Right renal pelvis (tissue), 4 donors: Measurements from ENCODE around the gene TMEM217. TPM values are rescaled to one million over a fixed set of nuclear protein-coding genes. Genes with fewer than 3 reads are reported as not detected.

Experiments
- DNase-seq, 4 donors: peaks; one replicate each; pipeline ENCODE4 v3.0.0-alpha.2; 2013; ENCODE audit warnings: low read depth in 4 of 4, low spot score in 3 of 4, missing footprints in 1 of 4
- polyA plus RNA-seq, 4 donors: library from polyadenylated mRNA; unstranded; fragments of 120-200 nt; gene quantifications; one replicate each; pipeline ENCODE4 v1.2.1, GENCODE V29; 2013; ENCODE audit not compliant: insufficient read length in 4 of 4

Gene TMEM217
- polyA plus RNA-seq, 4 donors: 1.1 to 2.2 (median 1.6) TPM

DNA sequence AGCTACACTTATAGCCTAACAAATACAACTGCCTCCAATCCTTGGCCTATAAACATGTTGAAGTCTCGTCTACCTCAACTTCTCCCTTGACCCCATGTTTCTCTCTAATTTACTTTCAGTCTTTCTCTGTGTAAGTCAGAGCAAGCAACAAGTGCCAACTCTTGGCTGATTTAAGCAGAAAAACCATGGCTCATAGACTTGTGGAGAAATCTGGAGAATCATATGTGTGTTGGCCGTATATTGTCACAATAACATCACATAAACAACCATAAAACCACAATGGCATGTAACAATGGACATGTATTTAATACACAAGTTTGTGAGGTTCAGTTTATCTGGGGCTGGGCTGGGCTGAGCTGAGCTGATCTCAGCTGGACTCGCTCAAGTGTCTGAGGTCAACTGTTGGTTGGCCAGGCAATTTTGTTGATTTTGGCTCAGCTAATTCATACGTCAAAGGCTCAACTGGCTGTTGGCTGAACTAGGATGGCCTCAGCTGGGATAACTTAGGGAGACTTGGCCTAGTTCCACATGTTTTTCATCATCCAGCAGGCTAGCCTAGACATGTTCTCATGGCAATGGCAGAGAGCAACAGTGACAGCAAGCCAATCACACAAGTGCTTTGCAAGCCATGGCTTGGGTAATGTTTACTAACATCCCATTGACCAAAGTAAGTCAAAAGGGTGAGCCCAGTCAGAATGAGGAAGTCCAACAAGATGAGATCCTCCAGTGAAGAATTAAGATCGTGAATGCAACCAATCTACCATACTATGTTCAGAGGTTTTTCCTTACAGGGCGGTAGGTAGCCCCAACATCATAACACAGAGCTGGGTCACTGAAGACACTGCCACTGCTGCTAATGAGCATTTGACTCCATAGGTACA is 13.3 kb downstream of the TMEM217 start:
- peak; percentile 85 to 91 (median 87) for DNase-seq

DNA sequence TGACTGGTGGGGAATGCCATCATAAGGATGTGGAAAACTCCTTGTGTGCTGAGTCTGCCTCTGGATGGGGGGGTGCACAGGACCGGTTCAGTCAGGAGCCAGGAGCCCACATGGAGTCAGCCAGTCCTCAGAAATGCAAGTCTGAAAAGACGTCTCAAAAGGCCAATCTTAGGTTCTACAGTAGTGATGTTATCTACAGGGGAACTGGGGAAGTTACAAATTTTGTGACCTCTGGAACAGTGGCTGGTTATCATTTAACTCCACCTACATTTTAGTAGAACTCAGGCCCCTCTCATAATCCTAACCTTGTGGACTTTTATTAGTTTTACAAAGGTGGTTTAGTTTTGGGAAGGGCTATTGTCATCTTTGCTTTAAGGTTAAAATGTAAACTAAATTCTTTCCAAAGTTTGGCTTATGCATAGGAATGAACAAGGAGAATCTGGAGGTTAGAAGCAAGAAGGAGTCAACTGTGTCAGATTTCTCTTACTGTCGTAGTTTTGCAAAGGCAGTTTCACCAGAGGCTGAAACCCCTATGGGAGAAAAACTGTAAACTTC is 14.1 kb downstream of the TMEM217 start:
- no peak for DNase-seq

GRCh38 chr6:37243131-37243815 is 14.7 kb downstream of the TMEM217 start:
- DNase-seq: no peak

DNA sequence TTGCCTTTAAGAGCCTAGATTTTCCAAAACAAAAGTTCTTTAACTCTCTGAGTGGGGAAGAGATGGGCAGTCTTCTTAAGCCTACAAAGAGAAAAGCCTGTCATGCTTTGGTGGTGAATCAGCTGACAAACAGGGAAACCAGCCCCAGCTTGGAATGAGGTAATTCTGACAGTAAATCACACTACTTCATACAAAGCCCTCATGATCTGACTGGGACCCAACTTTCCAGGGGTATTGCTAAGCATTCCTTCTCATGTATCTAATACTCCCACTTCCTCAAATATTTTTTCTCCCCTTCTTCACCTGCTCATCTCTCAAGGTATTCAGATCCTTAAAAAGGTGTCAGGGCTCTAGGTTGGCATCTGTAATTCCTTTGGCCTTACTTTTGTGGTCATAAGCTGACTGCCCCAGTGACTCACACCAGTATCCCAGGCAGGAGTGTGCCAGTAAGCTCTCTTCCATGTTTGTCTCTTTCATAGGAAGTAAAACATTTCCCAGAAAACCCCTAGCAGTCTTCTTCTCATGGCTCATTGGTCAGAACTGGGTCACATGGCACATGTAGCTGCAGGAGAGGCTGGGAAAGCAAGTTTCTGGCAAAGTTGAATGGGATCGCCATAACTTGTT is 15.4 kb downstream of the TMEM217 start:
- no peak for DNase-seq

DNA sequence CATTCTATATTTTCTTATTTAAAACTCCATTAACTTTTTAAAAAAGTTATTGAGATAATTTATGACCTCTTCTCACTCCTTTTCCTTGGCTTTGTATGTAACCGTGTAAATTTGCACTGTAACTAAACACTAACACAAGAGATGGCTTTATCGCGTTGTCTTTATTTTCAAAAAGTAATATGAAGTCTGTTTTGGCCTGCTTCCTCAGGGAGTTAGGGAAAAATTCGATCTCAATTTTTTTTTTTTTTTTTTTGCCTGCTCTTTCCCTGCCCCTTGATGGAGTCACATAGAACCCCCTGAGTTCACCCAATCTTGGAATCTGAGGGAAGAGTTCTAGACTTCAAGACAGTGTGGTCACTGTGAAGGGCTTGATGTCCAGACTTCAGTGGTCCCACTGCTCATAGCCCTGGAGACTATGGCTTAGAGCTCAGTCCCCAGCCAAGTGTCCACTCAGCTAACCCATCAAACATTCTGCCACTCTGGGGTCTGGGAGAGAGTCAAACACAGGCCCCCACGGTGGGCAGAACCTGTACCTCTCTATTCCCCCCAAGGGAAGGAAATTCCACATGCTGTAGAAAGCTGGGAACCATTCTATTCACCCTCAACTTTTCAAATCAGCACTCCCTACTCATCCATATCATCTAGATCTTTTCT is 16.0 kb downstream of the TMEM217 start:
- no peak for DNase-seq

- DNase-seq: no peak
Observed at GRCh38 chr6:37241131-37241530, 16.8 kb downstream of the TMEM217 start.

- DNase-seq: peak; percentile 63 to 81 (median 72)
Observed at GRCh38 chr6:37239950-37240713, 17.8 kb downstream of the TMEM217 start.

DNA sequence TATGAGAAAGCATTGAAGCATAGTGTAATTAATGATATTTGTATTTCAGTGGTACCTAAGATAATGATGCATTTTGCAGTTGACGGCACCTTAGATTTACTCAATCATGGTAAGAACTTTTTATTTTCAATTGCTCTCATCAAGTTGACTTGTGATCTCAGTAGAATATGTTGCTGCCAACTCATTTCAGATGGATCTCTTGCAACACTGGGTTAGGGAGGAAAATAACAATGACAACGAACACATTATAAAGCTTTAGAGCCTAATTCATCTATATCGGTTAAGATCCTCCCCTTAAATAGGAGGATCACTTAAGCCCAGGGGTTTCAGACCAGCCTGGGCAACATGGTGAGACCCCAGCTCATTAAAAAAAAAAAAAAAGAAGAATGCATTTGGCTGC is 18.4 kb downstream of the TMEM217 start:
- DNase-seq: no peak

DNA sequence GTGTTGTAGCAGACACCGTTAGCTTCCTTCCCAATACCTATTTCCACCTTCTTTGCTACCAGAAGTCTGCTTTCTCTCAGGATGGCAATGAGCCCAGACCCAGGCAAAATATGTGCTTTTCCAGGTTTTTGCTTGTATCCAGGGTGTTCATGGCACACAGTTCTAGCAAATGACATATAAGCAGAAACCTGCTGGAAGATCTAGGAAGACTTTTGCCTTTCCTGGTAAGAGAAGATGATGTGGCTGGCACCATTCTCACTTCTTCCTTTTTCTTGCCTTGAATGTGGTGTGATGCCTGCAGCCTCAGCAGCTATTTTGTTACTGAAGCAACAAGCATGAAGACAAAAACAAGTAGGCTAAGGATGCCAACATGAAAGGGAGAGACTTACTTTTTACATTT is 19.6 kb downstream of the TMEM217 start:
- DNase-seq: no peak

DNA sequence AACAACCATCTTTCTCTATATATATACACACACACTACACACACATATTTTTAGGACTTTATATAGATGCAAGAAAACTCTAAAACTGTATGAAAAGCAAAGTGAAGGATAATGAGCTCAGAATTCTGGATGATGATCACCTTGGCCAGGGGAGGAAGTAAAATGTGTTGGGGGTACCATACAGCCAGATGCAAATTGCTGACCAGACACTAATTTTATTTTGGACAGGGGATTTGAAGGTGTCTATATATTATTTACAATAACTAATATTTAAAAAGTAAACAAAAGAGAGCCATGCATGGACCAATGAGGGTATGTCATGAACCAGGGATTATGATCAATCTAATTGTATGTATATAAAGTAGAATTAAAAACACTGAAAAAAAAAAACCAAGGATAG is 20.2 kb downstream of the TMEM217 start:
- no peak for DNase-seq

GRCh38 chr6:37236921-37237320 is 21.0 kb downstream of the TMEM217 start:
- no peak for DNase-seq

- no peak for DNase-seq
Observed at GRCh38 chr6:37233541-37233940, 24.4 kb downstream of the TMEM217 start.

GRCh38 chr6:37232430-37233017 is 25.4 kb downstream of the TMEM217 start:
- DNase-seq: no peak

DNA sequence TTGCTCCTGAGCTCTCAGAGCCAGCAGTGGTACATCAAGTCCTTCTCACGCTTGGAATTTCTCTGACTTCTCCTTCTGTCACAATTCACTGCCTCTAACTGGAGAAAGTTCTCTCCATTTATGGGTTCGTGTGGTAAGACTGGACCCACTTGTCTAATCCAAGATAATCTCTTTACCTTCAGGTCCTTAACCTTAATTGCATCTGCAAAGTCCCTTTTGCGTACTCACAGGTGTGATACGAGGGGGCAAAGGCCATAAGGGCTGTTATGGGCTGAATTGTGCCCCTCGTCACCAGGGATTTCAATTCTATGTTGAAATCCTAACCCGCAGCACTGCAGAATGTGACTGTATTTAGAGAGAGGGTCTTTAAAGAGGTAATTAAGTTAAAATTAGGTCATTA is 27.8 kb downstream of the TMEM217 start:
- DNase-seq: no peak

- no peak for DNase-seq
Observed at GRCh38 chr6:37225350-37226169, 32.4 kb downstream of the TMEM217 start.

GRCh38 chr6:37222992-37223391 is 35.0 kb downstream of the TMEM217 start:
- DNase-seq: no peak

GRCh38 chr6:37222125-37222967 is 35.6 kb downstream of the TMEM217 start:
- peak; percentile 70 to 86 (median 80) for DNase-seq
